PFSK-1 (cell line): ENCODE data around the gene TRAPPC10.

Experiments used
- FOXP2 ChIP-seq: optimal IDR thresholded peaks from 2 replicates; pipeline ENCODE3; 2011; ENCODE audit warnings: borderline replicate concordance, control low read depth, inconsistent platforms; ENCODE audit not compliant: insufficient read depth; ENCODE audit errors: extremely low read length, extremely low read depth
- POLR2AphosphoS5 ChIP-seq: IDR thresholded peaks from 2 replicates; pipeline ENCODE4 v1.6.1; 2012; ENCODE audit warnings: low read depth, mild to moderate bottlenecking, control low read depth, low read length, moderate library complexity
- REST ChIP-seq, 2 experiments: IDR thresholded peaks; 2 replicates each; pipeline versions ENCODE4 v1.6.1 to v1.8.0; 2011 to 2012; ENCODE audit warnings: low read depth in 2 of 2, low read length in 2 of 2, control low read depth in 1 of 2, inconsistent platforms in 1 of 2, mild to moderate bottlenecking in 1 of 2, moderate library complexity in 1 of 2; ENCODE audit not compliant: insufficient read depth in 1 of 2
- SIN3A ChIP-seq: IDR thresholded peaks from 2 replicates; pipeline ENCODE4 v1.6.1; 2012; ENCODE audit warnings: mild to moderate bottlenecking, low read length, moderate library complexity, borderline replicate concordance; ENCODE audit not compliant: insufficient read depth
- TAF1 ChIP-seq: IDR thresholded peaks from 2 replicates; pipeline ENCODE4 v1.6.1; 2012; ENCODE audit warnings: low read length, control low read depth, borderline replicate concordance; ENCODE audit not compliant: insufficient read depth

DNA sequence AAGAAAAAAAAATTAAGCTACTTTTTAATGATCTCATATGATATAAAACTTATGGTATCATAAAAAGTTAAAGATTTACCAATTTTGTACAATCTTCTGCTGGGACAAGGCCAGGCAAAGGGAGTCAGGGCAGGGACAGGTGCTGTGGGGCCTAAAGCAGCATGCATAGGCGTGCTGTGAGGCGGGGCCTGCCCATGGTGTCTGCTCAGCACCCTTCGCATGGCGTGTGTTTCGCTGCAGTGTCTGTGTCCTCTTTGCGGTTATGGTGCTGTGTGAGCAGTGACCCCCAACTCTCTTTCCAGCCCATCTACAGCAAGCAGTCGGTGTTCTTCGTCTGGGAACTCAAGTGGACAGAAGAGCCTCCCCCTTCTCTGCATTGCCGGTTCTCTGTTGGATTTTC is 81.7 kb downstream of the TRAPPC10 start:
- TF ChIP-seq POLR2AphosphoS5: no peak
- no peak for TF ChIP-seq SIN3A
- no peak for TF ChIP-seq REST (IDR thresholded peaks at IDR 0.05; ENCODE audit: insufficient read depth in 1 of 2, low read depth in 2 of 2, low read length in 2 of 2)
- no peak for TF ChIP-seq TAF1
- no peak for TF ChIP-seq FOXP2
